ENCODE data around the gene PTPRG. TPM values are rescaled to one million over a fixed set of nuclear protein-coding genes. Genes with fewer than 3 reads are reported as not detected.

PTPRG gene
- total RNA-seq, 4 donors from 2014 or later = 51.9 to 56.8 (median 54.4) TPM

DNA sequence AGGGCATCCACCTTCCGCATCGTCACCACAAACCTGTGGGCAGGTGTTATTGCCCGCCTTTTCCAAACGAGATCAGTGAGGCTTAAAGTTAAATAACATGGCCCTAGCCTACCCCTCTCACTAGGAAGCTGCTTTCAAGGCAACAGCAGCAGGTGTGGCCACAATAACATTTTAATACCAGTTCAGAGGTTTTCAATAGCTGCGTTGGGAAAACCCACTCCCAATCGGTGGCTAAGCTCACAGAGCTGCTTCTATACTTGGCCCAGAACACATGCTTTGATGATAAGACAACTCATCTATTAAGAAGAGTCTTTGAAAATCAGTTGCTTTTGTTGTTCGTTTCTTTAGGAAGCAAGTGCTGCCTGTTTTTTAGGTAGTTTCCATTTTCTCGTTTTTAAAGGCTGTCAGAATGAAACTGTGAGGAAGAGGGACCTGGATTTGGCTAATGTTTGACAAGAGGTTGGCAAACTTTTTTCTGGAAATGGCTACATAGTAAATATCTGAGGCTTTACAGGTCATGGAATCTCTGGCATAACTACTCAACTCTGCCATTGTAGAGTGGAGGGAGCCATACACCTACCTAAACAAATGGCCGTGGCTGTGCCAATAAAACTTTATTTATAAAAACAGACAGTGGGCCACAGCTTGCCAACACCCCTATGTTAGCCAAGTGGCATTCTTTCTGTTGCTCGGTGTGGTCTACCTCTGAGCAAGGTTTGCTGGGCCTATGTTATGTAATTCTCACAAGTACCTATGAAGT, 632.4 kb downstream of the PTPRG start:
- Histone ChIP-seq H3K4me3 (no peak overlapping the region), H3K27me3 (no peaks in the 10 kb centered on the region), H3K4me1 (peaks cover 0 to 6% (median 3%) of the 10 kb centered on the region in 4 donors), H3K36me3 (peaks cover 0 to 41% (median 19%) of the 10 kb centered on the region in 4 donors), H3K27ac (replicated peaks in 1 of 4) (no peak overlapping the region), H3K9me3 (no peaks in the 10 kb centered on the region)
- DNase-seq (ENCODE audit: extremely low spot score) = no peak
- 95% methylated on average over 10 of the region's 10 CpGs for WGBS
- intact Hi-C loops (cut with DNase I) = no loop called here
- no peak for TF ChIP-seq POLR2A (IDR thresholded peaks at IDR 0.05; ENCODE audit: low read depth)
- TF ChIP-seq, protein P1, sequence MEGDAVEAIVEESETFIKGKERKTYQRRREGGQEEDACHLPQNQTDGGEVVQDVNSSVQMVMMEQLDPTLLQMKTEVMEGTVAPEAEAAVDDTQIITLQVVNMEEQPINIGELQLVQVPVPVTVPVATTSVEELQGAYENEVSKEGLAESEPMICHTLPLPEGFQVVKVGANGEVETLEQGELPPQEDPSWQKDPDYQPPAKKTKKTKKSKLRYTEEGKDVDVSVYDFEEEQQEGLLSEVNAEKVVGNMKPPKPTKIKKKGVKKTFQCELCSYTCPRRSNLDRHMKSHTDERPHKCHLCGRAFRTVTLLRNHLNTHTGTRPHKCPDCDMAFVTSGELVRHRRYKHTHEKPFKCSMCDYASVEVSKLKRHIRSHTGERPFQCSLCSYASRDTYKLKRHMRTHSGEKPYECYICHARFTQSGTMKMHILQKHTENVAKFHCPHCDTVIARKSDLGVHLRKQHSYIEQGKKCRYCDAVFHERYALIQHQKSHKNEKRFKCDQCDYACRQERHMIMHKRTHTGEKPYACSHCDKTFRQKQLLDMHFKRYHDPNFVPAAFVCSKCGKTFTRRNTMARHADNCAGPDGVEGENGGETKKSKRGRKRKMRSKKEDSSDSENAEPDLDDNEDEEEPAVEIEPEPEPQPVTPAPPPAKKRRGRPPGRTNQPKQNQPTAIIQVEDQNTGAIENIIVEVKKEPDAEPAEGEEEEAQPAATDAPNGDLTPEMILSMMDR (IDR thresholded peaks at IDR 0.05) = no peak
- TF ChIP-seq EP300 (IDR thresholded peaks at IDR 0.05) = no peak
- no peak for TF ChIP-seq POLR2AphosphoS5 (IDR thresholded peaks at IDR 0.05)

DNA sequence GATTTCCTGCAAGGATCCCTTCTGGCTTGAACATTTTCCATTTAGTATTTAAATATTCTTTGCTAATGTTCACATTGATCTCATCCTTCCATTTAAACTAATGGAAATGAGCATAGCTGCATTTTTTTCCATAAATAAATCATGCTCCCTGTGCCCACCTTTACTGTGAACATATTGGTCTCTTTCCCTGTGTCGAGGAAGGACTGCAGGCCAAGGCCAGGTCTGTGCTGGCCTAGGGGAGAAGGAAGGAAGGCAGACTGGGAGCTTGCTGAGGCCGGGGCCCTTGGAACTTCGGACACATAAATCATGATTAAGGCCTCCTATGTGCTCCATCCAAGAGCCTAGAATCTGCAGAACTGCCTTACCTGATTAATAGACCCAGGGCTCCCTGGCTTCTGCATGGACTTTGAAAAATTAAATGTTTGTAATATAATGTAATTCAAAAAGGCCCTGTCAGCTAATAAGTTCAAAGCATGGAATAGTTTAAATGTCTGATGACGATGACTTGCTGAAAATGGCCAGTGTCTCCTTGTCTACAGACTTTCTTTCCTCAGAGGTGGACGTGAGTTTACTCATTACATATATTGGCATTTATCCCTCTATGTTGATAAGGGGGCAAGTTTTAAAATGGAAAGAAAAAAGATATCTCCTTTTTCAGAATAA, 636.1 kb downstream of the PTPRG start:
- H3K36me3 ChIP-seq = peaks cover 0 to 47% (median 15%) of the 10 kb centered on the region in 4 donors

DNA sequence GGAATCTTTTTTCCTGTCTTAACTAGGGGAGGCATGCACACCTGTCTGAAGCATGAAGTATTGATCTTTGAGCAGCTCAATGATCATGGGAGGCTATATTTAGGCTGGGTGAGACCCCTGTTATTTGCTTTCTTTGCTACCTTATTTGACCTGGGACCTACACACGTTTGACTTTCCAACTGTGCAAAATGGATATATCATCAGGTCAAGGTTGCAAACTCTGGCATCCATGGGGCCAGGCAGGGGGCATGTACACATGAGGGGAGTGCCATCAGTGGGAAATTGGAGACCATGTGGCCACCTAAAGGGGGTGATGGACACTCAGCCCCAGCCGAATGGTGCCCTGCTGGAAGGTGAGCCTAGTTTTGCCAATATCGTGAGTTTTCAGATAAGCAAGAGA, 637.8 kb downstream of the PTPRG start:
- DNase-seq (ENCODE audit: extremely low spot score) = no peak
- no peaks in the 10 kb centered on the region for H3K27me3 ChIP-seq
- no peaks in the 10 kb centered on the region for H3K4me1 ChIP-seq
- no peaks in the 10 kb centered on the region for H3K9me3 ChIP-seq
- TF ChIP-seq EP300 (IDR thresholded peaks at IDR 0.05) (no peak), POLR2AphosphoS5 (IDR thresholded peaks at IDR 0.05) (no peak), POLR2A (IDR thresholded peaks at IDR 0.05; ENCODE audit: low read depth) (no peak)
- TF ChIP-seq, protein P1 (IDR thresholded peaks at IDR 0.05) = no peak
- 81% methylated on average over 3 of the region's 3 CpGs for WGBS
- no peak overlapping the region for H3K27ac ChIP-seq (replicated peaks in 1 of 4)
- H3K36me3 ChIP-seq = peaks cover 11 to 61% (median 26%) of the 10 kb centered on the region in 4 donors
- intact Hi-C loops (cut with DNase I) = no loop called here
- no peak overlapping the region for H3K4me3 ChIP-seq

More for the DNA sequence above, 636.1 kb downstream of the PTPRG start:
- DNase-seq (ENCODE audit: extremely low spot score) = no peak
- H3K27me3 ChIP-seq = no peaks in the 10 kb centered on the region
- intact Hi-C loops (cut with DNase I) = no loop called here
- no peak overlapping the region for H3K4me3 ChIP-seq
- no peak overlapping the region for H3K27ac ChIP-seq (replicated peaks in 1 of 4)
- no peaks in the 10 kb centered on the region for H3K4me1 ChIP-seq
- WGBS = 86% methylated on average over 5 of the region's 5 CpGs
- TF ChIP-seq EP300 (IDR thresholded peaks at IDR 0.05) = no peak
- TF ChIP-seq, protein P1 (IDR thresholded peaks at IDR 0.05) = no peak
- no peak for TF ChIP-seq POLR2A (IDR thresholded peaks at IDR 0.05; ENCODE audit: low read depth)
- TF ChIP-seq POLR2AphosphoS5 (IDR thresholded peaks at IDR 0.05) = no peak
- H3K9me3 ChIP-seq = no peaks in the 10 kb centered on the region

DNA sequence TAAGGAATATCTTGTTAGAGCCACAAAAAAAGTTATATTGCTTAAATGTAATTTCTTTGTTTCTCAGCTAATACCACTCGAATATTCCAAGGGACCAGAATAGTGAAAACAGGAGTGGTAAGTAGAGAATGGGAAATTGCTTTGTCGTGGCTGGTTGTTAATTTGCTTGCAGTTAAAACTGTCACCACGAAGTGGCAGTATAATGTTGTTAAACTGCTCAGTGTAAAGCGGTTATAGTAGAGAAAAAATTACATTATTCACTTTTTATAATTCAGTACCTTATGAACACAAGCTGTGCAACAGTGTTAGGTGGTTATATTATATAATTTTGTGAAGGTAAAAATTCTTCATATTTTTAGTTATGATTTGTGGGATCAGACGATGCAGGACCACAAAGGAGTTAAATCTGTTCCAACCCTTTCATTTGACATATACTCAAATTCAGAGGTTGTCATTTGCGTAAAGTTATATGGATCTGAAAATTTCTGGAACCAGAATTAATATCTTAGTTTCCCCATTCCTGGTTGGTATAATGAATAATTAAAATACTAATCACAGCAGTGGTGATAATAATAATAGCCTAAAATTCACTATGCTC, 640.2 kb downstream of the PTPRG start:
- Histone ChIP-seq H3K27me3 (no peaks in the 10 kb centered on the region), H3K9me3 (no peaks in the 10 kb centered on the region), H3K4me1 (no peaks in the 10 kb centered on the region), H3K27ac (replicated peaks in 1 of 4) (no peak overlapping the region), H3K4me3 (no peak overlapping the region), H3K36me3 (peaks cover 9 to 52% (median 22%) of the 10 kb centered on the region in 4 donors)
- DNase-seq (ENCODE audit: extremely low spot score) = no peak
- no peak for TF ChIP-seq POLR2AphosphoS5 (IDR thresholded peaks at IDR 0.05)
- TF ChIP-seq EP300 (IDR thresholded peaks at IDR 0.05) = no peak
- TF ChIP-seq, protein P1 (IDR thresholded peaks at IDR 0.05) = peak; percentile 38 to 57 (median 42)
- TF ChIP-seq POLR2A (IDR thresholded peaks at IDR 0.05; ENCODE audit: low read depth) = no peak
- intact Hi-C loops (cut with DNase I) = no loop called here
- WGBS = 49% methylated on average over 6 of the region's 6 CpGs

All from esophagus muscularis mucosa (tissue), 4 donors.